ENCODE measurements around the gene DENND1A.

DNA sequence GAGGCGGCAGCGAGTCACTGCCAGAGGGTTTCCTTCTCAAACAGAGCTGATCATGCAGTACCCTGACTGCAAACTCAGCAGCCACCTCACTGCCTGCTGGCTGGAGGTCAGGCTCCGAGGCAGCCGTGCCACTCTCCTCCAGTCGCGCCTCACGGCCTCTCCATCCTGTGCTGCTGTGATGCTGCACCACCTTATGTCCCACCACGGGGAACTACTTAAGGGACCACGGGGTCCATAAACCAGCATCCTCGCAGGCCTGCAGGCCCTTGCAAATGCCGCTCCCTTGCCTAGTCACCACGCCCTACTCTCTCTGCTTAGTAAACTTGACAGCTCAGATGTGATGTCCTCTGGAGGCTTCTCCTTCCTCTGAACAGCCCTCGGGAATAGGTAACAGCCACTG is 474.7 kb downstream of the DENND1A start:
- TF ChIP-seq GATA3 (IDR thresholded peaks at IDR 0.05; ENCODE audit: low read depth, low read length) (no peak), GATA2 (IDR thresholded peaks at IDR 0.05; ENCODE audit: low read depth, low read length) (no peak)

Measured in SH-SY5Y (cell line).